SK-N-SH (cell line): ENCODE data around the gene MT1F. TPM values are rescaled to one million over a fixed set of nuclear protein-coding genes. Genes with fewer than 3 reads are reported as not detected.

Source experiments
- CTCF ChIA-PET: fragments of 300-600, 350-600 bp; formaldehyde crosslinking; extraction: SDS; loops from one replicate; lab custom pipeline; 2021; lab: Yijun Ruan, JAX
- POLR2A ChIA-PET: fragments of 350-600 bp; sonication (Branson Sonifier 250); formaldehyde crosslinking; extraction: SDS; loops from one replicate; lab custom pipeline; 2020; ENCODE audit warnings: antibody characterized with exemption, inconsistent platforms; lab: Yijun Ruan, JAX
- DNase-seq: peaks from one replicate; pipeline ENCODE4 v3.0.0; 2012
- H2AFZ ChIP-seq: fragments of 200-600 bp; sonication (generic); 2 replicates; pipeline ENCODE4 v1.8.1; 2016; ENCODE audit warnings: antibody characterized with exemption, mild to moderate bottlenecking, low read depth
- H3F3A ChIP-seq: fragments of 200-600 bp; sonication (generic); replicated peaks from 2 replicates; pipeline ENCODE3; 2016; ENCODE audit warnings: antibody characterized with exemption, mild to moderate bottlenecking; ENCODE audit not compliant: insufficient read depth
- H3K27ac ChIP-seq, 2 experiments: fragments of 200-500 bp in 1 of 2; fragments of 200-600 bp in 1 of 2; sonication (Bioruptor generic) in 1 of 2; sonication (generic), shearing (Covaris generic) in 1 of 2; 2 replicates each; pipeline versions ENCODE4 v1.5.1 to v1.6.1; 2014 to 2016; ENCODE audit warnings: low read depth in 2 of 2, inconsistent platforms in 1 of 2, low read length in 1 of 2, mild to moderate bottlenecking in 1 of 2, mixed read lengths in 1 of 2
- H3K27me3 ChIP-seq: fragments of 200-600 bp; sonication (generic), shearing (Covaris generic); 2 replicates; pipeline ENCODE4 v1.6.1; 2016; ENCODE audit warnings: mixed run types; ENCODE audit not compliant: insufficient read depth
- H3K36me3 ChIP-seq, 2 experiments: fragments of 200-500 bp in 1 of 2; fragments of 200-600 bp in 1 of 2; sonication (Bioruptor generic) in 1 of 2; sonication (generic) in 1 of 2; replicated peaks in 1 of 2; 2 replicates each; pipeline versions ENCODE3 to v1.5.1; 2014 to 2016; ENCODE audit warnings: low read length in 1 of 2, mild to moderate bottlenecking in 1 of 2; ENCODE audit not compliant: insufficient read depth in 2 of 2, control insufficient read depth in 1 of 2
- H3K4me1 ChIP-seq, 2 experiments: fragments of 200-500 bp in 1 of 2; fragments of 200-600 bp in 1 of 2; sonication (Bioruptor generic) in 1 of 2; sonication (generic), shearing (Covaris generic) in 1 of 2; 2 replicates each; pipeline versions ENCODE4 v1.5.1 to v1.6.1; 2014 to 2016; ENCODE audit warnings: low read depth in 1 of 2, low read length in 1 of 2, mixed run types in 1 of 2; ENCODE audit not compliant: insufficient read depth in 2 of 2, control insufficient read depth in 1 of 2
- H3K4me2 ChIP-seq: fragments of 200-600 bp; sonication (generic), shearing (Covaris generic); 2 replicates; pipeline ENCODE4 v1.6.1; 2017; ENCODE audit warnings: mixed run types
- H3K4me3 ChIP-seq, 2 experiments: fragments of 200-500 bp in 1 of 2; fragments of 200-600 bp in 1 of 2; sonication (Bioruptor generic) in 1 of 2; sonication (generic), shearing (Covaris generic) in 1 of 2; 2 replicates each; pipeline versions ENCODE4 v1.5.1 to v1.8.1; 2014 to 2016; ENCODE audit warnings: low read depth in 2 of 2, inconsistent platforms in 1 of 2, low read length in 1 of 2, mild to moderate bottlenecking in 1 of 2, mixed read lengths in 1 of 2, moderate library complexity in 1 of 2
- H3K79me2 ChIP-seq: fragments of 200-600 bp; sonication (generic); 2 replicates; pipeline ENCODE4 v1.8.1; 2017; ENCODE audit warnings: mild to moderate bottlenecking; ENCODE audit not compliant: insufficient read depth
- H3K9ac ChIP-seq: fragments of 200-600 bp; sonication (generic); 2 replicates; pipeline ENCODE4 v1.6.1; 2017; ENCODE audit warnings: mixed run types
- H3K9me2 ChIP-seq: fragments of 200-600 bp; sonication (generic); 2 replicates; pipeline ENCODE4 v1.6.1; 2017; ENCODE audit warnings: mixed run types
- H3K9me3 ChIP-seq: fragments of 200-600 bp; sonication (generic); 2 replicates; pipeline ENCODE4 v1.6.1; 2017; ENCODE audit warnings: mixed run types, mild to moderate bottlenecking, moderate library complexity
- H4K20me1 ChIP-seq: fragments of 200-600 bp; sonication (generic); 2 replicates; pipeline ENCODE4 v1.6.1; 2017; ENCODE audit warnings: mild to moderate bottlenecking, mixed run types; ENCODE audit not compliant: insufficient read depth
- EZH2phosphoT487 ChIP-seq: fragments of 200-600 bp; sonication (generic); IDR thresholded peaks from 2 replicates; pipeline ENCODE4 v1.6.1; 2017; ENCODE audit warnings: low read depth, mixed run types, mild to moderate bottlenecking, antibody characterized with exemption, moderate library complexity, borderline replicate concordance
- FOXM1 ChIP-seq: IDR thresholded peaks from 2 replicates; pipeline ENCODE4 v1.4.0; 2012; ENCODE audit warnings: low read depth, mild to moderate bottlenecking
- MAX ChIP-seq: IDR thresholded peaks from 2 replicates; pipeline ENCODE4 v1.4.0; 2012; ENCODE audit warnings: low read depth
- MEF2A ChIP-seq: IDR thresholded peaks from 2 replicates; pipeline ENCODE4 v1.4.0; 2012; ENCODE audit warnings: low read depth, borderline replicate concordance
- NRF1 ChIP-seq: IDR thresholded peaks from 2 replicates; pipeline ENCODE4 v1.6.1; 2012; ENCODE audit warnings: low read depth, mild to moderate bottlenecking, low read length
- PBX3 ChIP-seq: IDR thresholded peaks from 2 replicates; pipeline ENCODE4; 2012
- RAD21 ChIP-seq: IDR thresholded peaks from 2 replicates; pipeline ENCODE4 v1.6.1; 2012; ENCODE audit warnings: mild to moderate bottlenecking, low read length
- REST ChIP-seq: IDR thresholded peaks from 2 replicates; pipeline ENCODE4 v1.6.1; 2012; ENCODE audit warnings: mild to moderate bottlenecking, low read depth, low read length, moderate library complexity
- RFX5 ChIP-seq: IDR thresholded peaks from 2 replicates; pipeline ENCODE4 v1.6.1; 2012; ENCODE audit warnings: mild to moderate bottlenecking, improper control_type of control experiment, low read length
- SIN3A ChIP-seq: IDR thresholded peaks from 2 replicates; pipeline ENCODE4 v1.6.1; 2012; ENCODE audit warnings: low read depth, mild to moderate bottlenecking, low read length, moderate library complexity, borderline replicate concordance
- SMC3 ChIP-seq: IDR thresholded peaks from 2 replicates; pipeline ENCODE4 v1.6.1; 2012; ENCODE audit warnings: low read depth, low read length, improper control_type of control experiment
- TAF1 ChIP-seq: IDR thresholded peaks from 2 replicates; pipeline ENCODE4 v1.6.1; 2012; ENCODE audit warnings: low read depth, mild to moderate bottlenecking, low read length, moderate library complexity, borderline replicate concordance
- TEAD4 ChIP-seq: IDR thresholded peaks from 2 replicates; pipeline ENCODE4 v1.4.0; 2012; ENCODE audit warnings: mild to moderate bottlenecking, borderline replicate concordance; ENCODE audit not compliant: insufficient read depth
- USF1 ChIP-seq: IDR thresholded peaks from 2 replicates; pipeline ENCODE4 v1.4.0; 2012; ENCODE audit warnings: low read depth, borderline replicate concordance
- ZBTB33 ChIP-seq: IDR thresholded peaks from 2 replicates; pipeline ENCODE4 v1.4.0; 2012; ENCODE audit warnings: low read depth, borderline replicate concordance
- WGBS: methylation state at CpG from one replicate; pipeline ENCODE4 v1.1.6; 2017; ENCODE audit warnings: low lambda C conversion rate; 5-methylcytosine and 5-hydroxymethylcytosine counted together
- polyA plus RNA-seq, 3 experiments: library from polyadenylated mRNA; depleted of rRNA; stranded (reverse); fragments of >200 nt; gene quantifications; 2 replicates each; pipeline ENCODE4 v1.2.3, GENCODE V29; 2012

MT1F gene
- polyA plus RNA-seq, 1 of the 3 experiments (the other 2 are of a cell fraction) = 13.0 TPM

GRCh38 chr16:56633535-56633934, 24.2 kb upstream of the MT1F start:
- Histone ChIP-seq H4K20me1 (no peaks in the 10 kb centered on the region), H2AFZ (no peak overlapping the region), H3K27ac (no peak overlapping the region), H3K4me3 (no peak overlapping the region), H3K9ac (no peak overlapping the region), H3K36me3 (no peaks in the 10 kb centered on the region), H3K4me2 (no peak overlapping the region), H3K4me1 (peaks cover 0 to 28% of the 10 kb centered on the region in 2 experiments; a peak in 1 of 4 replicates), H3K9me2 (no peaks in the 10 kb centered on the region), H3K79me2 (no peaks in the 10 kb centered on the region), H3F3A (no peaks in the 10 kb centered on the region), H3K27me3 (peaks cover 31% of the 10 kb centered on the region; the same call in 1 of the 2 replicates), H3K9me3 (no peaks in the 10 kb centered on the region)
- TF ChIP-seq PBX3 (no peak), NRF1 (no peak), USF1 (no peak), RAD21 (no peak)
- ChIA-PET CTCF (interaction anchor here (0.9 to 1.2 kb wide), 2 partner anchors 10 to 11 kb away, joined by 3 read pairs; no protein-coding TSS in a partner anchor), POLR2A (no interaction called here)
- WGBS = 75% methylated on average over 7 of the region's 7 CpGs
- no peak for DNase-seq

GRCh38 chr16:56634715-56635440, 22.9 kb upstream of the MT1F start:
- H3K9ac ChIP-seq = no peak overlapping the region
- no peaks in the 10 kb centered on the region for H3K36me3 ChIP-seq
- H3K9me2 ChIP-seq = no peaks in the 10 kb centered on the region
- H4K20me1 ChIP-seq = no peaks in the 10 kb centered on the region
- H3K4me3 ChIP-seq = peak overlapping the region; percentile 35 to 37; a peak in 3 of 4 replicates
- no peak overlapping the region for H2AFZ ChIP-seq
- peak; percentile 53 for DNase-seq
- H3K79me2 ChIP-seq = no peaks in the 10 kb centered on the region
- POLR2A ChIA-PET = no interaction called here
- H3K9me3 ChIP-seq = no peaks in the 10 kb centered on the region
- WGBS = 30% methylated on average over 36 of the region's 47 CpGs
- peaks cover 31% of the 10 kb centered on the region; the same call in 1 of the 2 replicates for H3K27me3 ChIP-seq
- TF ChIP-seq SIN3A (no peak), TAF1 (no peak), TEAD4 (no peak), ZBTB33 (no peak), FOXM1 (no peak), EZH2phosphoT487 (no peak), MAX (no peak), RFX5 (no peak), REST (no peak), SMC3 (no peak), MEF2A (no peak)
- TF ChIP-seq, all 33 proteins: peak for 0
- no peak overlapping the region for H3K27ac ChIP-seq
- H3F3A ChIP-seq = no peaks in the 10 kb centered on the region
- H3K4me2 ChIP-seq = peak overlapping the region; percentile 50
- CTCF ChIA-PET = interaction anchor here (0.7 to 1.1 kb wide), 2 partner anchors 48 to 68 kb away, joined by 3 read pairs; no protein-coding TSS in a partner anchor
- peaks cover 0 to 15% of the 10 kb centered on the region in 2 experiments; a peak in 1 of 4 replicates for H3K4me1 ChIP-seq
